Measurements from ENCODE around the gene GRK3. TPM values are rescaled to one million over a fixed set of nuclear protein-coding genes. Genes with fewer than 3 reads are reported as not detected.
A peak's percentile ranks its signal among the peaks of the same experiment; 100 is the strongest.

The GRK3 gene
- total and polyA plus RNA-seq, 12 donors, result 0.97 to 9.0 (median 5.2) TPM

DNA sequence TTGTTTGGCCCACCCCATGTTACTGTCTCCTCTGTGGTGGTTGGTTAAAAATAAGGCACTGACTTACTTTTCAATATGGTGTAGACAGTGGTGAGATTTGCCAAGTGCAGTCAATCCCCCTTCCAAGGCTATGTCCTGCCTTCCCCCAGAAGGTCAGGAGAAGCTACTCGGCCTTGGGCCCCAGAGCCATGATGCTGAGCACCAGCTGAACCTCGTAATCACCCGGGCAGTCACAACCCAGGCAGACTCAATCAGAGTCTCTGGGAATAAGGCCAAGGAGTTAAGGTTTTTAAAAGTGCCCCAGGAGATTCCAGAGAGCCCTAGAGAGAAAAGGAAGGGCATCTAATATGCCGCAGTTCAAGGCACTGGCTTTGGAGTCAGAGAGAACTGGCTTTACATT lies 201.3 kb downstream of the GRK3 start:
- Histone ChIP-seq H3K4me3 (no peak overlapping the region), H3K4me1 (peaks cover 2 to 48% (median 25%) of the 10 kb centered on the region in 9 donors), H3K27ac (peak overlapping the region in 4 of 10 donors; percentile 21 to 96 (median 42)), H3K9me3 (peaks cover 0 to 21% (median 0%) of the 10 kb centered on the region in 11 donors), H3K36me3 (peaks cover 0 to 66% (median 0%) of the 10 kb centered on the region in 9 donors), H3K27me3 (no peaks in the 10 kb centered on the region)
- DNase-seq (no peak), ATAC-seq (peak in 4 of 8 donors; percentile 20 to 49 (median 33))
- intact Hi-C loops (cut with DNase I), result no loop called here
- WGBS, 2 donors, result 33 to 55% methylated on average over 4 of the region's 4 CpGs
- no peak for TF ChIP-seq CTCF (IDR thresholded peaks at IDR 0.05)

- peaks cover 0 to 42% (median 20%) of the 10 kb centered on the region in 9 donors for H3K4me1 ChIP-seq
- no peaks in the 10 kb centered on the region for H3K27me3 ChIP-seq
- H3K4me3 ChIP-seq, result no peak overlapping the region
- peaks cover 0 to 21% (median 0%) of the 10 kb centered on the region in 11 donors for H3K9me3 ChIP-seq
- DNase-seq, result no peak
- no peak for TF ChIP-seq CTCF (IDR thresholded peaks at IDR 0.05)
- no peak for ATAC-seq
- 95 to 97% methylated on average over 3 of the region's 3 CpGs for WGBS, 2 donors
- H3K27ac ChIP-seq, result peak overlapping the region in 1 of 10 donors; percentile 96
- peaks cover 0 to 72% (median 0%) of the 10 kb centered on the region in 9 donors for H3K36me3 ChIP-seq
- intact Hi-C loops (cut with DNase I), result no loop called here
These were observed 201.9 kb downstream of the GRK3 start for GRCh38 chr22:25766418-25766817.

- Histone ChIP-seq H3K36me3 (peaks cover 0 to 76% (median 6%) of the 10 kb centered on the region in 9 donors), H3K4me1 (peaks cover 0 to 9% (median 0%) of the 10 kb centered on the region in 9 donors), H3K4me3 (no peak overlapping the region), H3K9me3 (peaks cover 0 to 21% (median 0%) of the 10 kb centered on the region in 11 donors), H3K27me3 (no peaks in the 10 kb centered on the region), H3K27ac (no peak overlapping the region)
- intact Hi-C loops (cut with DNase I), result loop anchor here in 9 of 10 donors (5.0 to 10.0 kb wide), 11 partner anchors 46 to 564 kb away; no protein-coding TSS in a partner anchor
- ATAC-seq (peak in 1 of 8 donors; percentile 23), DNase-seq (no peak)
- WGBS, 2 donors, result 93 to 94% methylated on average over 4 of the region's 4 CpGs
- no peak for TF ChIP-seq CTCF (IDR thresholded peaks at IDR 0.05)
These were observed 205.9 kb downstream of the GRK3 start for GRCh38 chr22:25770333-25770732.

GRCh38 chr22:25772288-25772687 lies 207.8 kb downstream of the GRK3 start:
- no peak for TF ChIP-seq CTCF (IDR thresholded peaks at IDR 0.05)
- ATAC-seq (peak in 1 of 8 donors; percentile 11), DNase-seq (no peak)
- intact Hi-C loops (cut with DNase I), result loop anchor here (2.0 to 10.0 kb wide), 12 partner anchors 47 to 563 kb away; no protein-coding TSS in a partner anchor
- H3K4me1 ChIP-seq, result peaks cover 0 to 3% (median 0%) of the 10 kb centered on the region in 9 donors
- peaks cover 0 to 2% (median 0%) of the 10 kb centered on the region in 11 donors for H3K9me3 ChIP-seq
- peaks cover 0 to 81% (median 7%) of the 10 kb centered on the region in 9 donors for H3K36me3 ChIP-seq
- H3K27ac ChIP-seq, result no peak overlapping the region
- no peak overlapping the region for H3K4me3 ChIP-seq
- 67 to 68% methylated on average over 9 of the region's 9 CpGs for WGBS, 2 donors
- H3K27me3 ChIP-seq, result no peaks in the 10 kb centered on the region
